Measurements from ENCODE around the gene PCDHGB3.

- TF ChIP-seq RAD21 (IDR thresholded peaks at IDR 0.05; ENCODE audit: low read depth) = no peak
- TF ChIP-seq TCF12 (IDR thresholded peaks at IDR 0.05; ENCODE audit: low read depth) = no peak
Observed at GRCh38 chr5:141398608-141399007, 28.6 kb downstream of the PCDHGB3 start.

All from Ishikawa (cell line).